Pons (tissue), 1 donor: ENCODE data around the gene RPGRIP1.
"Not testable (repeated sequence)": the region's sequence is repeated elsewhere in the genome, so short reads cannot be mapped to it uniquely, and the experiment has no call there.

Source experiments
- DNase-seq: peaks from one replicate; pipeline ENCODE4 v3.0.0-alpha.2; 2016; ENCODE audit warnings: low spot score

Gene RPGRIP1

DNA sequence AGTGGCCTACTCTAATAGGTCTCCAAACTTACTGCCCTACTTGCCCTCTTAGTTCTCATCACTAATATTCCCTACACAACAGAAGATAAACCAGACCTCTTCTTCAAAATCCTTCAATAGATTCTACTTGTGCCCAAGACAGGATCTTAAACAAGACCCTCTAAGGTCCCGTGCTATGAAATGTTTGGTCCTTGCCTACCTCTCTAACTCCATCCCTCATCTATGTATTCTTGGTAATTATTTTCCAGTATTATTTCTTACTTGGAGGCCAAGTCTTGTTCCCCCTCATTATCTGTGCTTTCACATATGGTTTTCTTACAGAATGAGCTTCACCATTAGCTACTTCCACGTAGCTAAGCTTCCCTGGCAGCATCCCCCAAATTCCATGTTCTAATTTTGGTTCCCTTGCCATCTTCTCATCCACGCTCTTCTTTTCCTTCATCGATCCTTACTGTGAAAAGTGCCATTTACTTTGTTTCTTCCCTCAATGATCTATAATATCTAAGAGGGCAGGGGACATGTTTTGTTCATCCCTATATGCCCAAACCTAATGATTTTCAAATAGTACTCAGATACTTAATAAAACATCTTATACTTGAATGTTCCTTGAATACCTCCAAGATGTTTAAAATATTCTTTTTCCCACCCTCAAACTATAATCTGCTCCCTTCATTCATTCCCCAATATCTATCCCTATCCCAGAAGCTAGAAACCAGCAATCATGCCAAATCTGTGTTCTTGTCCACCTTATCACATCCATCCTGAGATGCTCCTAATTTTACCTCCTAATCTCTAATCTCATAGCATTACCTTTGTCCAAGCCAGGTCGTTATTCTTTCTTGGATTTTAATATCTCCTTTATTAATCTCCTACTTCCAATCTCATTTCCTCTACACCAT is 20.7 kb upstream of the RPGRIP1 start:
- no peak for DNase-seq

- DNase-seq, result no peak
These were observed 18.1 kb upstream of the RPGRIP1 start for GRCh38 chr14:21261824-21262223.

DNA sequence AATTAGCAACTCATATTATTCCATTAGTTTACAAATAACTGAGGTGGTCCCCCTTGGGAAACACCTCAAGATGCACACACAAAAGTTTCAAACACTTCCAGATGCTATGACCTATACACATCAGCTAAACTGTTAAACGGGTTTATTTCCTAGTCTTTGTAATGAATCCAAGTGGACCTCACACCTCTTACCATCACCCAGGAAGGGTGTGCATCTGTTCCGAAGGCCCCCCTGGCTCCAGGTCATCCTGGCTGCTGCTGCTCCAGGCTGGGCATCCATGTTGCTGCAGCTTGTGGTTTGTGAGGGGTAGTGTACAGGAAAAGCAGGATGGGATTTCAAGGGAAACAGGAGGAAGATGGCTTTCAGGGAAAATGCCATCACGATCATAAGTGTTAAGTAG is 17.5 kb upstream of the RPGRIP1 start:
- DNase-seq, result no peak

- no peak for DNase-seq
These were observed 16.4 kb upstream of the RPGRIP1 start for GRCh38 chr14:21263284-21264024.

GRCh38 chr14:21264025-21264801 is 15.7 kb upstream of the RPGRIP1 start:
- no peak for DNase-seq

DNA sequence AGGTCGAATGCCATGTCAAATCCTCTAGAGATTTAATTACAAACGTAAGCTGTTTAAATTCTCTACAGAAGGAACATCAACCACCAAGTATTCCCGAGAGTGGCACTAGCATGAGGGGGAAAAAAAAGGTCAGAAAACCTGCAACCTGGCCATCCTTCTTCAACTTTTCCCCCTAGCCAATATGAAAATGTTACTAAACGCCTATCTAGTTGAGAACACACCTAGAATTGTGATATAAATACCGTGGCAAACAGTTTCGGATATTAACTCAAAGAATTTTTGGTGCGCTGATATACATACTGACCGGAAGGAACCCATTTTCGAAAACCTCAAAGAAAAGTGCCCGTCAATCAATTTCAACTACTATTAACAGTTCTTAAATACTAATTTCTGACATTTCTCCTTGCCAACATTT is 12.4 kb upstream of the RPGRIP1 start:
- no peak for DNase-seq

DNA sequence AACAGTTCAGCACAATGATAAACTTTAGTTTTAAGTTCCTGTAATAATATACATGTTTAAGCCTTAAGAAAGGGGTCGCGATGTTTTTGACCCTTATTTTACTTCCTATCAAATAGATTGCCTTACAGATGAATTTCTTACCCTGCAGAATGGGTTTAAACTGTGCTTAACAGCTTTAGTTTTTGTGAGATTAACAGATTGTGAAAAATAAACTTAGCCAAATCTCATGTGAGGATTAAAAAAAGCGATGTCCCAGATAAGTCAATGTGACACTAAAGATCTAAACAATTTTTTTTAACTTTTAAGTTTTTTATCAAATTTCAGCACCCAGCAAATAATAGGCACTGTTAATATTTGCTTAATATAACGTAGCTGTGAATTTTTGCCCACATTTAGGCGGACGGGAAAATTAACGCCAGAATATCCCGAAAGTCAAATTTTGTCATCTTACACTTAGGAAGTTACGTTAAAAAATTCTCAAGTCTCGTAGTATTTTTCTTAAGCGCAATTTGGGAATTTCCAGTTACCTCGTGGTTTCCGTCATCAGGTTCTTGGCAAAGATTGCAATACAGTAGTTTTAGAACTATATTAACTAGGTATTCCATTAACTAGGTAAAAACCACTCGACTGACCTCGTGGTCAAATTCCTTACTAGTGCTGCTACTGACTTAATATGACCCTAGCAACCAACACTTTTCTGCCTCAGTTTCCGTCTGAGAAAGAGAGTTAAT is 11.8 kb upstream of the RPGRIP1 start:
- no peak for DNase-seq

DNA sequence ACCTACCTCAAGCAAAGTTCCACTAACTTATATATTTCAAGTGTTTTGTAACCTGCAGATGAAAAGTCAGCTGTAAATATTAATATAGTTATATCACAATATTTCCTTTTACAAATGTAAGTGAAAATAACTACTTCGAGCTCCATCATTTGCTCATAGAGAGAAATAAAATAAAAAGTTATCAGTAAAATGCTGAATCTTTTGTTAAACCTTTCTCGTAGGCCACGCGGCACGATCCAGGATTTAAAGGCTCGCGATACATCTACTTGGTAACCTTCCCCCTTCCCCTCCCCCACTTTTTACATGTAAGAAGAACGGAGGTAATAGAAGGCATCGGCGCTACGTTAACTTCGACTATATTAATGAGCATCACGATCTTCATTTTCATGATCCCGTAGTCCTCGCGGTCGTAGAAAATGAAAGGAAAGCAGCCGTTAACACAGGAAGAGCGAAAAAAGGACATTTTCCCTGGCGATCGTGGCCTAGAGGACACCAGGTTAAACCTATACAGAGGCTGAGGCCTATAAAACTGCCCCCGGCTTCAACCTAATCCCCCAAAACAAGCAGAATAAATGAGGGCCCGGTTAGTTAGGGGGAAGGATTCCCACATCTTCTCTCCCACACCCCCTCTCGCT is 11.1 kb upstream of the RPGRIP1 start:
- DNase-seq, result peak; percentile 63

DNA sequence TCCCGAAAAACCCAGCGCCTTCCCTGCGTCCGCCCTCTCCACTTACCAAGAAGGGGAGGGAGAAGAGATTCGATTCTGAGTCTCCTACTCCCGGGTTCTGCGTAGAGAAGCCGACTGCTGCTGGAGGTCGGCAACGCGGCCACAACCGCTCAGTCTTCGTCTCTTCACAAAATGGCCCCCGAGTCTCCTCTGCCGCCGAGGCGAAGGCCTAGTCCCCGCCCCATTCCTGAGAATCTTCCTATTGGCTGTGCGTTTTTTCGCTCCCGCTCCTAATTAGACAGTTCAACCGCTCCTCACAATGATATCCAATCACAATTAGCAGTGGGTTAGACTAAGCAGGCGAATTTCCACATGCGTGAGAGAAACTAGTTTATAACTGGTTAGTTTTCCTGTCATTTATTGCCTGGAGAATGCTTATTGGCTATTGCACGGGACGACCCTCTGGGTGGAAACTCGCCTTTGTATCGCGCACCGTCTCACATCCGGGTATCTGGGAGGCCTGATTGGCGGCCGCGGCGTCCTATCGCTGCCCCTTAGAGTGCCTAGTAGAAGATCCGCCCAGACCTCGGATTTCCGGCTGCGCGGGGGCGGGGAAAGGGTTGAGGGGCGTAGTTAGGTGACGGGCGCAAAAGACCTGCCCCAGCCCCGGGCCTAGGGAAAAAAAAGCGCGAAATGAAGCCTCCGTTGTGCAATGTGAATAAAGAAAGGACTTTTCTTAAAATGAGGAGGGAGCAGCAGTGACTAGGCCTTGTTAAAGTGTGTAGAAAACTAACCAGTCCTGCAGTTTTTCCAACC is 10.4 kb upstream of the RPGRIP1 start, which contains the start of gene HNRNPC:
HNRNPC (minus strand) TSS at position 191 of the 795 bp plus-strand sequence. CDS start 35,249 bp downstream, outside the sequence.
- peak; percentile 100 for DNase-seq

- DNase-seq, result not testable (repeated sequence)
These were observed 7.2 kb upstream of the RPGRIP1 start for GRCh38 chr14:21272661-21273060.

DNA sequence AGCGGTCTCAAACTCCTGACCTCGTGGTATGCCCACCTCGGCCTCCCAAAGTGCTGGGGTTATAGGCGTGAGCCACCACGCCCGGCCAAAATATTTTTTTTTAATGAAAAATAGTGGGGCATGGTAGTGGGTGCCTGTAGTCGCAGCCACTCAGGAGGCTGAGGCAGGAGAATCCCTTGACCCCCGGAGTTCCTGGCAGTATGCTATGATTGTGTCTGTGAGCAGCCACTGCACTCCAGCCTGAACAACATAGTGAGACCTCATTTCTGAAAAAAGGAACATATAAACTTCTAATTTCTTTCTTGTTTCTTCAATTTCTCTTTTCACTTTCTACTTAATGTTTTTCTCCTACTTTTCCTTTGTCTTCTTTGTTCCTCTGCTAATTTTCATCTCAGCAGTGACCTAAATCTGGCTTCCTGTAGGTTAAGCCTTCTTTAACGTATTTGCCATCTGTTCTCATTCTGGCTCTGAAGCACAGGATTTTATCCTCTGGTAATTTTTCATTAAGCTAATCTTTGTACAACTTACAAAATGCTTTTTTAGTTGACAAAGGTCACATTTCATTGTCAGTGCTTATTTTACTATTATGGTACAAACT is 4.5 kb upstream of the RPGRIP1 start:
- no peak for DNase-seq

DNA sequence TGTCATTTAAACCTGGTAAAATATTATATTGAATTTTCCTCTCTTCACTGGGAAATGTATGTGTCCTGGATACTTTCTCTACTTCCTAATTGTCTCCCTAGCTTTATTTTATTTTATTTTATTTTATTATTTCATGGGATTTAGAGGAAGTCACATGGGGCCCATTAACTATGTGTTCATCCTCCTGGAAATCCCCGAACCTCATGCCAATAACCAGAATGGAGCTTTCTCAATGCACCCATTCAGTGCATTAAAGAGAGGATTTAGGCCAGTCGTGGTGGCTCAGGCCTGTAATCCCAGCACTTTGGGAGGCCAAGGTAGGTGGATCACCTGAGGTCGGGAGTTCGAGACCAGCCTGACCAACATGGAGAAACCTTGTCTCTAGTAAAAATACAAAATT is 1.3 kb upstream of the RPGRIP1 start:
- no peak for DNase-seq

- not testable (repeated sequence) for DNase-seq
These were observed 2.0 kb downstream of the RPGRIP1 start for GRCh38 chr14:21281917-21282316.

GRCh38 chr14:21286516-21286915 is 6.6 kb downstream of the RPGRIP1 start:
- DNase-seq, result not testable (repeated sequence)

GRCh38 chr14:21287168-21287567 is 7.3 kb downstream of the RPGRIP1 start:
- DNase-seq, result no peak

- not testable (repeated sequence) for DNase-seq
These were observed 14.1 kb downstream of the RPGRIP1 start for GRCh38 chr14:21294026-21294425.

GRCh38 chr14:21298358-21298757 is 18.5 kb downstream of the RPGRIP1 start:
- no peak for DNase-seq

DNA sequence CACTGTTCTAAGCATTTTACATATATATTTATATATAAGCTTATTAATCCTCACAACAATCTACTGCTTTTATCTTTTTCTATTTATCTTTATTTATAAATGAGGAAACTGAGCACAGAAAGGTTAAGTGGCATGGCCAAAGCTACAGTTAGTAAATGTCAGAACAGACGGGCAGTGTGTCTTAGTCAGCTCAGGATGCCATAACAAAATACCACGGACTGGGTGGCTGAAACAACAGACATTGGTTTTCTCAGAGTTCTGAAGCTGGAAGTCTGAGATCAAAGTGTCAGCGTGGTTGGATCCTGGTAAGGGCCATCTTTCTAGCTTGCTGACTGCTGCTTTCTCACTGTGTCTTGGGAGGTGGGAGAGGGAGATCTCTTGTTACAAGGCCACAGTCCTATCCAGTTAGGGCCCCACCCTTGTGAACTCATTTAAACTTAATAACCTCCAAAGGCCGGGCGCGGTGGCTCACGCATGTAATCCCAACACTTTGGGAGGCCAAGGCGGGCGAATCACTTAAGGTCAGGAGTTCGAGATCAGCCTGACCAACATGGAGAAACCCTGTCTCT is 19.8 kb downstream of the RPGRIP1 start:
- DNase-seq, result no peak

DNA sequence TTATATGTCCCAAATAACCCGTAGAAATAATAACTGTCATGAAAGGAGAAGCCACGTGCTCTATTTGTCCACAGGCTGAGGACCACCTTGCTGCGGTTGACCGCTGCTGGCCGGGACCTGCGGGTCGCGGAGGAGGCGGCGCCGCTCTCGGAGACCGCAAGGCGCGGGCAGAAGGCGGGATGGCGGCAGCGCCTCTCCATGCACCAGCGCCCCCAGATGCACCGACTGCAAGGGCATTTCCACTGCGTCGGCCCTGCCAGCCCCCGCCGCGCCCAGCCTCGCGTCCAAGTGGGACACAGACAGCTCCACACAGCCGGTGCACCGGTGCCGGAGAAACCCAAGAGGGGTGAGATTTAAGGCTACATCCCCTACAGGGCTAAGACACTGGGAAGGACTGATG is 21.0 kb downstream of the RPGRIP1 start:
- no peak for DNase-seq
